Memory B cell (primary cell): Measurements from ENCODE around the gene CCP110.

ENCODE experiments used
- ATAC-seq: fragments of 150-1000 bp; cut with Tn5 transposase; 2 replicates; pipeline ENCODE4 v1.10.0; 2021; ENCODE audit warnings: low read depth, mild to moderate bottlenecking, moderate library complexity
- DNase-seq, 2 donors: peaks; one replicate each; pipeline ENCODE4 v3.0.0; 2022; ENCODE audit warnings: low spot score in 2 of 2
- H3K27ac Mint-ChIP-seq: one replicate; pipeline ENCODE4 v1.8.0; 2022; ENCODE audit warnings: mild to moderate bottlenecking, moderate library complexity, mixed read lengths
- H3K27me3 Mint-ChIP-seq: one replicate; pipeline ENCODE4 v1.8.0; 2022; ENCODE audit warnings: mixed read lengths
- H3K36me3 Mint-ChIP-seq: one replicate; pipeline ENCODE4 v1.8.0; 2022; ENCODE audit warnings: mild to moderate bottlenecking, mixed read lengths
- H3K4me1 Mint-ChIP-seq: one replicate; pipeline ENCODE4 v1.8.0; 2022; ENCODE audit warnings: mixed read lengths
- H3K4me3 Mint-ChIP-seq: one replicate; pipeline ENCODE4 v1.8.0; 2022; ENCODE audit warnings: mild to moderate bottlenecking, moderate library complexity, mixed read lengths
- H3K9me3 Mint-ChIP-seq: one replicate; pipeline ENCODE4 v1.8.0; 2022; ENCODE audit warnings: mixed read lengths

CCP110 gene

GRCh38 chr16:19523559-19524355, at the start of gene CCP110:
Gene CCP110 (plus strand): TSS chr16:19523942. CDS start chr16:19527882, 3,940 bp downstream.
- Mint-ChIP-seq H3K4me1 (peaks cover 29% of the 10 kb centered on the region), H3K27me3 (no peaks in the 10 kb centered on the region), H3K27ac (peak within 1 kb of the TSS; percentile 92), H3K36me3 (peaks cover 8% of the 10 kb centered on the region), H3K9me3 (no peaks in the 10 kb centered on the region), H3K4me3 (peak within 1 kb of the TSS; percentile 92)
- DNase-seq (peak; percentile 79 to 90), ATAC-seq (peak; percentile 85)

GRCh38 chr16:19474617-19475016, 49.1 kb upstream of the CCP110 start:
- peaks cover 5% of the 10 kb centered on the region for H3K27me3 Mint-ChIP-seq
- H3K4me3 Mint-ChIP-seq = no peak overlapping the region
- no peak overlapping the region for H3K27ac Mint-ChIP-seq
- H3K36me3 Mint-ChIP-seq = no peaks in the 10 kb centered on the region
- DNase-seq (no peak), ATAC-seq (no peak)
- no peaks in the 10 kb centered on the region for H3K4me1 Mint-ChIP-seq
- no peaks in the 10 kb centered on the region for H3K9me3 Mint-ChIP-seq

GRCh38 chr16:19478505-19478904, 45.2 kb upstream of the CCP110 start:
- H3K27me3 Mint-ChIP-seq = peaks cover 5% of the 10 kb centered on the region
- H3K36me3 Mint-ChIP-seq = no peaks in the 10 kb centered on the region
- ATAC-seq (no peak), DNase-seq (no peak)
- H3K9me3 Mint-ChIP-seq = no peaks in the 10 kb centered on the region
- H3K4me3 Mint-ChIP-seq = no peak overlapping the region
- no peak overlapping the region for H3K27ac Mint-ChIP-seq
- no peaks in the 10 kb centered on the region for H3K4me1 Mint-ChIP-seq

- ATAC-seq (no peak), DNase-seq (no peak)
- H3K36me3 Mint-ChIP-seq = no peaks in the 10 kb centered on the region
- no peaks in the 10 kb centered on the region for H3K4me1 Mint-ChIP-seq
- peaks cover 5% of the 10 kb centered on the region for H3K27me3 Mint-ChIP-seq
- no peak overlapping the region for H3K4me3 Mint-ChIP-seq
- no peaks in the 10 kb centered on the region for H3K9me3 Mint-ChIP-seq
- no peak overlapping the region for H3K27ac Mint-ChIP-seq
These were observed 44.4 kb upstream of the CCP110 start for GRCh38 chr16:19479302-19479721.

DNA sequence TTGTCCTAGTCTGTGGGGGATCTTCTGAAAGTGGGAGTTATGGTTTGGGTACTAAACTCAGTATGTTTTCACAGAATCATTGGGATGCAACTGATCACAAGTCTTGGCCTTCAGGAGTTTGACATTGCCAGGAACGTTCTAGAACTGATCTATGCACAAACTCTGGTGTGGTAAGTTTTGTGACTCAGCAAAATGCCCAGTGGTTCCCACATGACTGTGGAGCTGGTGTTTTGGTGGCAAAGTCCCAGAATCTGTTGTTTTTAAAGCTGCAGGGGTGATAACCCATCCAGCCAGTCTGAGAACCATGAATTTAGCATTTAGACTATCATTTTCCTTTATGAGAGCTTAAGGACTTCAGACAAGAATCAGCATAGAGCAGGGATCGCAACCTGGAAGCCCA, 42.4 kb upstream of the CCP110 start:
- Mint-ChIP-seq H3K4me3 (no peak overlapping the region), H3K27ac (no peak overlapping the region), H3K4me1 (no peaks in the 10 kb centered on the region), H3K36me3 (no peaks in the 10 kb centered on the region), H3K27me3 (peaks cover 5% of the 10 kb centered on the region), H3K9me3 (no peaks in the 10 kb centered on the region)
- ATAC-seq (no peak), DNase-seq (no peak)

DNA sequence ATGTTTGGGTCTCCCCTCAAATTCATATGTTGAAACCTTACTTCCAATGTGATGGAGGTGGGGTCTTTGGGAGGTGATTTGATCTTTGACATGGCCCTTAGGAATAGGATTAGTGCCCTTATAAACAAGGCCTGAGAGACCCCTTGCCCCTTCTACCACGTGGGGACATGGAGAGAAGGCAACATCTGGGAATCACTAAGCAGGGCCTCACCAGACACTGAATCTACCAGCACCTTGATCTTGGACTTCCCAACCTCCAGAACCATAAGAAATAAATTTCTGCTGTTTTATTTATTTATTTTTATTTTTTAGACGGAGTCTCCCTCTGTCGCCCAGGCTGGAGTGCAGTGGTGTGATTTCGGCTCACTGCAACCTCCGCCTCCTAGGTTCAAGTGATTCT, 42.0 kb upstream of the CCP110 start:
- Mint-ChIP-seq H3K36me3 (no peaks in the 10 kb centered on the region), H3K27me3 (peaks cover 5% of the 10 kb centered on the region), H3K9me3 (no peaks in the 10 kb centered on the region), H3K27ac (no peak overlapping the region), H3K4me3 (no peak overlapping the region), H3K4me1 (no peaks in the 10 kb centered on the region)
- no peak for ATAC-seq
- no peak for DNase-seq

GRCh38 chr16:19482291-19482690, 41.5 kb upstream of the CCP110 start:
- no peaks in the 10 kb centered on the region for H3K36me3 Mint-ChIP-seq

GRCh38 chr16:19484096-19484495, 39.6 kb upstream of the CCP110 start:
- Mint-ChIP-seq H3K4me1 (no peaks in the 10 kb centered on the region), H3K27me3 (no peaks in the 10 kb centered on the region), H3K9me3 (no peaks in the 10 kb centered on the region), H3K27ac (no peak overlapping the region), H3K4me3 (no peak overlapping the region), H3K36me3 (no peaks in the 10 kb centered on the region)
- DNase-seq (no peak), ATAC-seq (no peak)

More at GRCh38 chr16:19482291-19482690, 41.5 kb upstream of the CCP110 start:
- no peak overlapping the region for H3K4me3 Mint-ChIP-seq
- no peaks in the 10 kb centered on the region for H3K4me1 Mint-ChIP-seq
- no peak for DNase-seq
- H3K27me3 Mint-ChIP-seq = peaks cover 5% of the 10 kb centered on the region
- no peak overlapping the region for H3K27ac Mint-ChIP-seq
- ATAC-seq = no peak
- no peaks in the 10 kb centered on the region for H3K9me3 Mint-ChIP-seq

- no peaks in the 10 kb centered on the region for H3K4me1 Mint-ChIP-seq
- DNase-seq = no peak
- no peak overlapping the region for H3K27ac Mint-ChIP-seq
- ATAC-seq = no peak
- no peak overlapping the region for H3K4me3 Mint-ChIP-seq
- H3K9me3 Mint-ChIP-seq = no peaks in the 10 kb centered on the region
- no peaks in the 10 kb centered on the region for H3K27me3 Mint-ChIP-seq
- no peaks in the 10 kb centered on the region for H3K36me3 Mint-ChIP-seq
These were observed 38.1 kb upstream of the CCP110 start for GRCh38 chr16:19485611-19486010.

DNA sequence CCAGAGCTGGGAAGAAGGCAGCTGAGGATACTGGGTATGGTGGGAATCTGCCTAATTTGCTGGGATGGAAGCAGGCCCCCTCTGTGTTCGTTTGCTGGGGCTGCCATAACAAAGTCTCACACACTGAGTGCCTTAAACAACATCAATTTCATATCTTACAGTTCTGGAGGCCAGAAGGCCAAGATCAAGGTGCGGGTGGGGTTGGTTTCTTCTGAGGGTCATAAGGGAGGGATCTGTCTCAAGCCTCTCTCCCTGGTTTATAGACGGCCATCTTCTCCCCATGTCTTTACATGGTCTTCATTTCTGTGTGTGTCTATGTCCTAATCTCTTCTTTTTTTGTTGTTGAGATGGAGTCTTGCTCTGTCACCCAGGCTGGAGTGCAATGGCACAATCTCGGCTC, 37.7 kb upstream of the CCP110 start:
- no peak for ATAC-seq
- no peaks in the 10 kb centered on the region for H3K9me3 Mint-ChIP-seq
- no peak overlapping the region for H3K4me3 Mint-ChIP-seq
- H3K4me1 Mint-ChIP-seq = no peaks in the 10 kb centered on the region
- no peaks in the 10 kb centered on the region for H3K36me3 Mint-ChIP-seq
- no peak overlapping the region for H3K27ac Mint-ChIP-seq
- H3K27me3 Mint-ChIP-seq = no peaks in the 10 kb centered on the region
- no peak for DNase-seq

- H3K4me1 Mint-ChIP-seq = no peaks in the 10 kb centered on the region
- H3K4me3 Mint-ChIP-seq = no peak overlapping the region
- no peaks in the 10 kb centered on the region for H3K36me3 Mint-ChIP-seq
- no peak overlapping the region for H3K27ac Mint-ChIP-seq
- ATAC-seq (no peak), DNase-seq (no peak)
- no peaks in the 10 kb centered on the region for H3K9me3 Mint-ChIP-seq
- no peaks in the 10 kb centered on the region for H3K27me3 Mint-ChIP-seq
These were observed 36.9 kb upstream of the CCP110 start for GRCh38 chr16:19486750-19487325.

- ATAC-seq = no peak
These were observed 35.5 kb upstream of the CCP110 start for GRCh38 chr16:19488213-19488640.

GRCh38 chr16:19490619-19491018, 33.1 kb upstream of the CCP110 start:
- Mint-ChIP-seq H3K27ac (no peak overlapping the region), H3K9me3 (no peaks in the 10 kb centered on the region), H3K27me3 (no peaks in the 10 kb centered on the region), H3K4me3 (no peak overlapping the region), H3K4me1 (peaks cover 9% of the 10 kb centered on the region), H3K36me3 (no peaks in the 10 kb centered on the region)
- DNase-seq = no peak
- no peak for ATAC-seq

More at GRCh38 chr16:19488213-19488640, 35.5 kb upstream of the CCP110 start:
- Mint-ChIP-seq H3K27ac (no peak overlapping the region), H3K9me3 (no peaks in the 10 kb centered on the region), H3K27me3 (no peaks in the 10 kb centered on the region), H3K4me3 (no peak overlapping the region), H3K36me3 (no peaks in the 10 kb centered on the region), H3K4me1 (peaks cover under 1% of the 10 kb centered on the region)
- no peak for DNase-seq

DNA sequence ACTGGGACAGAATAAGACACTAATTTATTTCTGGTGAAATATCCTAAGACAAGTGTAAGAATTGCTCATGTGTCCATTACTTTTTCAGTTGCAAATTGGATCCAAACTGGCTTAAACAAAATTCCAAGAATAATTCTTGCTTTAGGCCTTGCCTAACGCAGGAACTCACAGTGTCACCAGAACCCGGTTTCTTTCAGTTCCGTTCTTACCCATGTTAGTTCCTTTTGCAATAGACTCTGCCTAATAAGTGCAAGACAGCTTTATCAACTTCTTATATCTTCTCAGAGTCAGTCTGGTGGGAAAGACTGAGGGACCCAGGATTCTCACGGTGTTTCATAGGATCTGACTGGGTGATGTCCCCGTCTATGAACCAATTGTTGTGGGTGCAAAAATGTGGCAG, 26.6 kb upstream of the CCP110 start:
- H3K36me3 Mint-ChIP-seq = peaks cover 14% of the 10 kb centered on the region
- DNase-seq (no peak), ATAC-seq (no peak)
- H3K27me3 Mint-ChIP-seq = no peaks in the 10 kb centered on the region
- peak overlapping the region; percentile 23 for H3K27ac Mint-ChIP-seq
- H3K4me3 Mint-ChIP-seq = no peak overlapping the region
- H3K9me3 Mint-ChIP-seq = no peaks in the 10 kb centered on the region
- H3K4me1 Mint-ChIP-seq = peaks cover 9% of the 10 kb centered on the region

DNA sequence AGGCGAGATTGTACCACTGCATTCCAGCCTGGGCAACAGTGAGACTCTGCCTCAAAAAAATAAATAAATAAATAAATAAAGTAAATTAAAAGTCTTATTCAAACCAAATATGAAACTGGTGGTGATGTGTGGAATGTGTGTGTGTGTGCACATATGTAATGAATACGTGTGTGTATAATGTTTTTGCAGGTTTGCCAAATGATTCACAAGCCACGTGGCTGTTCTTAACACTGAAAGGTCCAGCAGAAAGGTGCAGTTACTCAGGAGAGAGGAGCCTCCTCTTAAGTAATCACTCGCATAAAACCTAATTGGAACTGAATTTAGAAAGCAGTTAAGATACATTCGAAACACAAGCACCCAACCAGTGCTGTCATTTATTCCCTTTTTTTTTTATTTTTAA, 24.7 kb upstream of the CCP110 start:
- no peak overlapping the region for H3K27ac Mint-ChIP-seq
- peaks cover 18% of the 10 kb centered on the region for H3K36me3 Mint-ChIP-seq
- no peak for ATAC-seq
- no peaks in the 10 kb centered on the region for H3K27me3 Mint-ChIP-seq
- DNase-seq = no peak
- H3K4me1 Mint-ChIP-seq = peaks cover 2% of the 10 kb centered on the region
- no peaks in the 10 kb centered on the region for H3K9me3 Mint-ChIP-seq
- H3K4me3 Mint-ChIP-seq = no peak overlapping the region
